HUES64 (cell line): Measurements from ENCODE around the gene SPATS2L.

Experiments used
- H3K27ac ChIP-seq: 2 replicates; pipeline ENCODE4 v1.7.0; 2013; ENCODE audit warnings: low read depth, low read length, inconsistent platforms
- H3K27me3 ChIP-seq: 2 replicates; pipeline ENCODE4 v1.6.1; 2013; ENCODE audit warnings: mild to moderate bottlenecking, low read length; ENCODE audit not compliant: insufficient read depth
- H3K36me3 ChIP-seq: 2 replicates; pipeline ENCODE4 v1.6.1; 2013; ENCODE audit warnings: mild to moderate bottlenecking, low read length; ENCODE audit not compliant: insufficient read depth
- H3K4me1 ChIP-seq: 2 replicates; pipeline ENCODE4 v1.6.1; 2013; ENCODE audit warnings: mild to moderate bottlenecking, low read length, moderate library complexity; ENCODE audit not compliant: insufficient read depth
- H3K4me3 ChIP-seq: 2 replicates; pipeline ENCODE4 v1.5.1; 2013; ENCODE audit warnings: mild to moderate bottlenecking, low read length, moderate library complexity
- H3K9ac ChIP-seq: 2 replicates; pipeline ENCODE4 v1.6.1; 2013; ENCODE audit warnings: mild to moderate bottlenecking, low read depth, low read length
- H3K9me3 ChIP-seq: 2 replicates; pipeline ENCODE4 v1.6.1; 2013; ENCODE audit warnings: low read depth, low read length; ENCODE audit not compliant: insufficient read depth
- WGBS: fragments of 150-250, 120-280 bp; methylation state at CpG from one replicate; pipeline ENCODE4 v1.1.7; 2013; ENCODE audit warnings: missing lambda C conversion rate; 5-methylcytosine and 5-hydroxymethylcytosine counted together

SPATS2L gene

DNA sequence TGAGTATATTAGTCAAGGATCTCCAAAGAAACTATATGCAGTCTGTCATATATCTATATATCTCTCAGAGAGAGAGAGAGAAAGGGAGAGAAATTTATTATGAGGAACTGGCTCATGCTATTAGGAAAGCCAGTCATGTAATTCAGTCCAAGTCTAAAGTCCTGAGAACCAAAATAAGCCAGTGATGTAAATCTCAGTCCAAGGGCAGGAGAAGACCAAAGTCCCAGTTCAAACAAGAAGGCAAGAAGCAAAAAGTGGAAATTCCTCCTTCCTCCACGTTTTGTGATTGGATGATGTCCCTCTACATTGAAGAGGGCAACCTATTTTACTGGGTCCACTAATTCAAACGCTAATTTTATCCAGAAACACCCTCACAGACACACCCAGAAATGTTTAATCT is 34.2 kb upstream of the SPATS2L start:
- no peak overlapping the region for H3K4me3 ChIP-seq
- 92% methylated on average over 2 of the region's 2 CpGs for WGBS
- no peak overlapping the region for H3K27ac ChIP-seq
- H3K9me3 ChIP-seq = no peaks in the 10 kb centered on the region
- H3K9ac ChIP-seq = no peak overlapping the region
- no peaks in the 10 kb centered on the region for H3K27me3 ChIP-seq
- H3K4me1 ChIP-seq = peaks cover 18% of the 10 kb centered on the region
- H3K36me3 ChIP-seq = no peaks in the 10 kb centered on the region

- Histone ChIP-seq H3K9ac (no peak overlapping the region), H3K4me3 (no peak overlapping the region), H3K4me1 (peaks cover 18% of the 10 kb centered on the region), H3K9me3 (no peaks in the 10 kb centered on the region), H3K36me3 (no peaks in the 10 kb centered on the region), H3K27ac (no peak overlapping the region), H3K27me3 (no peaks in the 10 kb centered on the region)
- WGBS = 92% methylated on average over 7 of the region's 7 CpGs
Measured at GRCh38 chr2:200274116-200275075, 32.1 kb upstream of the SPATS2L start.

GRCh38 chr2:200275295-200276013 is 31.0 kb upstream of the SPATS2L start:
- H3K4me1 ChIP-seq = peaks cover 18% of the 10 kb centered on the region
- H3K36me3 ChIP-seq = no peaks in the 10 kb centered on the region
- 85% methylated on average over 5 of the region's 5 CpGs for WGBS
- H3K9ac ChIP-seq = no peak overlapping the region
- no peaks in the 10 kb centered on the region for H3K9me3 ChIP-seq
- no peak overlapping the region for H3K4me3 ChIP-seq
- no peak overlapping the region for H3K27ac ChIP-seq
- no peaks in the 10 kb centered on the region for H3K27me3 ChIP-seq

- Histone ChIP-seq H3K4me3 (no peak overlapping the region), H3K4me1 (peaks cover 18% of the 10 kb centered on the region), H3K9me3 (no peaks in the 10 kb centered on the region), H3K9ac (no peak overlapping the region), H3K27ac (no peak overlapping the region), H3K27me3 (no peaks in the 10 kb centered on the region), H3K36me3 (no peaks in the 10 kb centered on the region)
- whole genome bisulfite sequencing = 95% methylated on average over 1 of the region's 2 CpGs
Measured at GRCh38 chr2:200276472-200276871, 30.0 kb upstream of the SPATS2L start.

DNA sequence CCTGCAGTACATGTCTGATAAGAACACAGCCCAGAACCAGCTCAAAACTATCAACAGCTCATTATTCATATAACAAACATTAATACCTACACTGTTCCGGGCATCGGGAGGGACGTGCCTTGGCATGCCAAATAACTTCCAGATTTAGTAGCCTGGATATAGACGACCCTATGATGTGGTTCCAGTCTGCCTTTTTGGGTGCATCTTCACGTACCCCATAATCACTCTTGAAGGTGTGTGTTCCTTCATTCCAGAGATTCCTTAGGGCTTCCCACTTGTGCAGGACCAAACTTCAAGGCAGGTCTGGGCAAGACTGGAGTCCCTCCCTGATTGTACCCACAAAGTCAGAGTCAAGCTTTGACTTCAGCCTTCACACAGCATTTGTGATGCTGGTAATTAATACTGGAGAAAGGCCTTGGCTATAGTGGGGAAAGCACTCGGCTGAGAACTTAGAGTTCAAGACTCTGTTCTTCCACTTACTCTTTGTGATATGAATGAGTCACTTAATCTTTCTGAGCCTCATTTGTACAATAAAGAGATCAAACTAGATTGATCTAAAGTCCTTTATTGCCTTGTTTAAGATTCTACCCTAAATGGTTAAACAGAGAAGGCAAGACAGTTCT is 27.7 kb upstream of the SPATS2L start:
- H3K9me3 ChIP-seq = no peaks in the 10 kb centered on the region
- H3K36me3 ChIP-seq = no peaks in the 10 kb centered on the region
- H3K27me3 ChIP-seq = no peaks in the 10 kb centered on the region
- peaks cover 18% of the 10 kb centered on the region for H3K4me1 ChIP-seq
- no peak overlapping the region for H3K27ac ChIP-seq
- H3K9ac ChIP-seq = no peak overlapping the region
- no peak overlapping the region for H3K4me3 ChIP-seq
- WGBS = 96% methylated on average over 6 of the region's 6 CpGs

- Histone ChIP-seq H3K36me3 (no peaks in the 10 kb centered on the region), H3K27ac (no peak overlapping the region), H3K9ac (no peak overlapping the region), H3K9me3 (no peaks in the 10 kb centered on the region), H3K27me3 (no peaks in the 10 kb centered on the region), H3K4me3 (no peak overlapping the region), H3K4me1 (peaks cover 9% of the 10 kb centered on the region)
Measured at GRCh38 chr2:200279857-200280256, 26.6 kb upstream of the SPATS2L start.

DNA sequence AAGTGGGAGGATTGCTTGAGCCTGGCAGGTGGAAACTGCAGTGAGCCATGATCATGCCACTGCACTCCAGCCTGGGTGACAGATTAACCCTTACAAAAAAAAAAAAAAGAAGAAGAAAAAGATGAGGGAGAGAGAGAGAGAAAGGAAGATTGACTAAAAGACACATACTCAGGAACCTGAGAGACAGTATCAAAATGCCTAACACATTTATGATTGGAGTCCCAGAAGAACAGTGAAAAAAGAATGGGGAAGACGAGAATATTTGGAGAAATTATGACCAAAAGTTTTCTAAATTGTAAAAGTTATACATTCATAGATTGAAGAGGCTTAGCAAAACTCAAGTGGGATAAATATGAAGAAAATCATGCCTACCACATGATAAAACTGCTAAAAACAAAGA is 19.9 kb upstream of the SPATS2L start:
- Histone ChIP-seq H3K9me3 (no peaks in the 10 kb centered on the region), H3K36me3 (no peaks in the 10 kb centered on the region), H3K4me1 (no peaks in the 10 kb centered on the region), H3K27ac (no peak overlapping the region), H3K9ac (no peak overlapping the region), H3K4me3 (no peak overlapping the region), H3K27me3 (no peaks in the 10 kb centered on the region)
- WGBS = 29% methylated on average over 1 of the region's 1 CpG

GRCh38 chr2:200288670-200289429 is 17.6 kb upstream of the SPATS2L start:
- Histone ChIP-seq H3K27me3 (no peaks in the 10 kb centered on the region), H3K27ac (no peak overlapping the region), H3K9ac (no peak overlapping the region), H3K9me3 (no peaks in the 10 kb centered on the region), H3K36me3 (no peaks in the 10 kb centered on the region), H3K4me3 (no peak overlapping the region), H3K4me1 (no peaks in the 10 kb centered on the region)
- 90% methylated on average over 5 of the region's 5 CpGs for WGBS

GRCh38 chr2:200296118-200296517 is 10.4 kb upstream of the SPATS2L start:
- WGBS = 84% methylated on average over 1 of the region's 1 CpG
- Histone ChIP-seq H3K9ac (no peak overlapping the region), H3K27me3 (no peaks in the 10 kb centered on the region)

DNA sequence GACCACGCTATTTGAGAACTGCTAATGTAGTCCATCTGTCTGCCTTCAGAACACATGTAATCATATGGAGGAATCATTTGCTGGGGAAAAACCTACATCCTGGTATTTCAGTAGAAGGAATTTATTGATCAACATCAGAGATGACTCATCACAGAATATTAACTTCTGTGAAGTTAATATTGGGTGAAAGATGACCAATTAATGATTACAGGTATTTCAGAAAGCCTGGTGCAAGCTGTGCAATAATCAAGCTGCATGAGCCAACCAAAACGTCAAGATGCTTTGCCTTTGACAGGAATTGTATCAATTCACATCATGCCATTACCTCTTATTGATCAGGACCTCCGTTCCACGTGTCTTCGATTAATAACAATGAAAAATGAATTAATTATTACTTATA is 9.4 kb upstream of the SPATS2L start:
- Histone ChIP-seq H3K4me3 (no peak overlapping the region), H3K27me3 (no peaks in the 10 kb centered on the region), H3K9ac (no peak overlapping the region), H3K27ac (no peak overlapping the region), H3K4me1 (no peaks in the 10 kb centered on the region), H3K9me3 (no peaks in the 10 kb centered on the region), H3K36me3 (no peaks in the 10 kb centered on the region)
- WGBS = 64% methylated on average over 2 of the region's 5 CpGs

More at GRCh38 chr2:200296118-200296517, 10.4 kb upstream of the SPATS2L start:
- H3K36me3 ChIP-seq = no peaks in the 10 kb centered on the region
- no peaks in the 10 kb centered on the region for H3K9me3 ChIP-seq
- H3K4me1 ChIP-seq = no peaks in the 10 kb centered on the region
- H3K4me3 ChIP-seq = no peak overlapping the region
- H3K27ac ChIP-seq = no peak overlapping the region
